Keratinocyte (primary cell): ENCODE results near the gene DUSP28.

ENCODE experiments used
- EZH2 ChIP-seq: IDR thresholded peaks from one replicate; pipeline ENCODE4 v1.6.1; 2012; ENCODE audit warnings: inconsistent platforms, mild to moderate bottlenecking, low read length, moderate library complexity
- TF ChIP-seq, protein P1 (sequence below), 3 experiments: IDR thresholded peaks in 1 of 3; conservative IDR thresholded peaks in 1 of 3; optimal IDR thresholded peaks in 1 of 3; 2 replicates in 2 of 3; 3 replicates in 1 of 3; pipeline versions ENCODE3 to v1.5.1; 2011; ENCODE audit warnings: low read length in 3 of 3, mild to moderate bottlenecking in 3 of 3, moderate library complexity in 2 of 3, control low read depth in 1 of 3, inconsistent platforms in 1 of 3; ENCODE audit not compliant: insufficient read depth in 2 of 3; ENCODE audit errors: extremely low read depth in 1 of 3

- no peak for TF ChIP-seq EZH2
- TF ChIP-seq, protein P1, sequence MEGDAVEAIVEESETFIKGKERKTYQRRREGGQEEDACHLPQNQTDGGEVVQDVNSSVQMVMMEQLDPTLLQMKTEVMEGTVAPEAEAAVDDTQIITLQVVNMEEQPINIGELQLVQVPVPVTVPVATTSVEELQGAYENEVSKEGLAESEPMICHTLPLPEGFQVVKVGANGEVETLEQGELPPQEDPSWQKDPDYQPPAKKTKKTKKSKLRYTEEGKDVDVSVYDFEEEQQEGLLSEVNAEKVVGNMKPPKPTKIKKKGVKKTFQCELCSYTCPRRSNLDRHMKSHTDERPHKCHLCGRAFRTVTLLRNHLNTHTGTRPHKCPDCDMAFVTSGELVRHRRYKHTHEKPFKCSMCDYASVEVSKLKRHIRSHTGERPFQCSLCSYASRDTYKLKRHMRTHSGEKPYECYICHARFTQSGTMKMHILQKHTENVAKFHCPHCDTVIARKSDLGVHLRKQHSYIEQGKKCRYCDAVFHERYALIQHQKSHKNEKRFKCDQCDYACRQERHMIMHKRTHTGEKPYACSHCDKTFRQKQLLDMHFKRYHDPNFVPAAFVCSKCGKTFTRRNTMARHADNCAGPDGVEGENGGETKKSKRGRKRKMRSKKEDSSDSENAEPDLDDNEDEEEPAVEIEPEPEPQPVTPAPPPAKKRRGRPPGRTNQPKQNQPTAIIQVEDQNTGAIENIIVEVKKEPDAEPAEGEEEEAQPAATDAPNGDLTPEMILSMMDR (optimal IDR thresholded peaks at IDR 0.05 in 1 of 3, IDR thresholded peaks at IDR 0.05 in 1 of 3, conservative IDR thresholded peaks at IDR 0.05 in 1 of 3; ENCODE audit: extremely low read depth in 1 of 3, insufficient read depth in 2 of 3, low read length in 3 of 3) = no peak
These were observed 45.5 kb upstream of the DUSP28 start for GRCh38 chr2:240514631-240515030.
